ENCODE measurements around the gene MYO1B. TPM values are rescaled to one million over a fixed set of nuclear protein-coding genes. Genes with fewer than 3 reads are reported as not detected.

Gene MYO1B
- total and polyA plus RNA-seq, 2 of the 4 experiments (the other 2 are of a cell fraction): 57.2 to 116 TPM

- Histone ChIP-seq H3K27ac (ENCODE audit: insufficient read depth, low read length) (no peak overlapping the region), H3K36me3 (ENCODE audit: control insufficient read depth, insufficient read depth, low read length) (peaks cover 2% of the 10 kb centered on the region; the same call in 1 of the 2 replicates), H3K18ac (ENCODE audit: low read depth, low read length) (no peak overlapping the region), H3K4me1 (ENCODE audit: control insufficient read depth, insufficient read depth, low read length) (peaks cover 30% of the 10 kb centered on the region), H4K91ac (ENCODE audit: insufficient read depth, low read depth, low read length) (no peak overlapping the region), H3K9ac (ENCODE audit: low read depth, low read length) (no peak overlapping the region), H3K4ac (ENCODE audit: low read depth, low read length) (no peak overlapping the region), H2BK15ac (ENCODE audit: low read depth, low read length) (no peak overlapping the region), H3K27me3 (ENCODE audit: control insufficient read depth, insufficient read depth, low read length) (no peaks in the 10 kb centered on the region), H3K9me3 (ENCODE audit: control insufficient read depth, insufficient read depth, low read length) (no peaks in the 10 kb centered on the region), H4K5ac (ENCODE audit: low read depth, low read length) (no peak overlapping the region), H3K9me1 (ENCODE audit: insufficient read depth, low read length) (peaks cover 36% of the 10 kb centered on the region), H2BK120ac (ENCODE audit: low read depth, low read length) (no peak overlapping the region), H4K20me1 (ENCODE audit: insufficient read depth, low read length) (peaks cover 79% of the 10 kb centered on the region), H3K23ac (ENCODE audit: low read depth, low read length) (peak overlapping the region; percentile 33; the same call in 1 of the 2 replicates), H2AFZ (replicated peaks; ENCODE audit: low read length, poor library complexity) (no peak overlapping the region), H3K4me2 (ENCODE audit: low read depth, low read length) (no peak overlapping the region), H3K4me3 (ENCODE audit: insufficient read depth, low read depth, low read length) (no peak overlapping the region), H3K56ac (ENCODE audit: extremely low read depth, insufficient read depth, low read length) (no peak overlapping the region), H4K8ac (ENCODE audit: low read depth in 2 of 2, low read length in 2 of 2) (no peak overlapping the region), H3K79me1 (ENCODE audit: low read depth in 1 of 2, low read length in 2 of 2) (peaks cover 22 to 74% of the 10 kb centered on the region in 2 experiments), H2AK5ac (ENCODE audit: low read depth, low read length) (no peak overlapping the region), H2AK9ac (replicated peaks; ENCODE audit: low read depth, low read length, poor library complexity) (no peak overlapping the region), H3K14ac (replicated peaks; ENCODE audit: low read depth, low read length) (no peak overlapping the region), H2BK5ac (ENCODE audit: low read depth, low read length, poor library complexity, severe bottlenecking) (no peak overlapping the region), H2BK20ac (ENCODE audit: low read depth, low read length) (no peak overlapping the region)
- BruUV-seq (replicated peaks): no TSS peak
- DNase-seq (no peak), ATAC-seq (ENCODE audit: low read depth) (no peak)
- ChIA-PET CTCF (no interaction called here), POLR2A (ENCODE audit: unreplicated experiment) (no interaction called here)
- WGBS, 2 experiments (ENCODE audit: extremely low coverage in 2 of 2, insufficient read length in 1 of 2): no CpG with 5 or more reads among the region's 5 CpGs
- in situ Hi-C loops (cut with MboI; ENCODE audit: low sequenced_read_pairs): no loop called here
- TF ChIP-seq MAFK (IDR thresholded peaks at IDR 0.05; ENCODE audit: low read depth, low read length) (no peak), CEBPB (IDR thresholded peaks at IDR 0.05; ENCODE audit: low read depth, low read length) (peak; percentile 68)
- dilution Hi-C loops (cut with HindIII; ENCODE audit: low sequenced_read_pairs, unreplicated experiment): no loop called here
- intact Hi-C loops (cut with micrococcal nuclease): no loop called here
Measured at GRCh38 chr2:191257934-191258333, 12.7 kb downstream of the MYO1B start.

Measured in IMR-90 (cell line).